Osteocyte (in vitro differentiated cells): ENCODE results near the gene LENG8. TPM values are rescaled to one million over a fixed set of nuclear protein-coding genes. Genes with fewer than 3 reads are reported as not detected.
A peak's percentile ranks its signal among the peaks of the same experiment; 100 is the strongest.
"Not testable (repeated sequence)": the region's sequence is repeated elsewhere in the genome, so short reads cannot be mapped to it uniquely, and the experiment has no call there.

ENCODE experiments used
- DNase-seq: peaks from one replicate; pipeline ENCODE4 v3.0.0; 2021; ENCODE audit warnings: mixed read lengths; ENCODE audit not compliant: unreplicated experiment; ENCODE audit errors: extremely low spot score
- H3K27ac Mint-ChIP-seq: one replicate; pipeline ENCODE4 v1.8.0; 2021; ENCODE audit warnings: mild to moderate bottlenecking, mixed read lengths; ENCODE audit not compliant: unreplicated experiment
- H3K27me3 Mint-ChIP-seq: one replicate; pipeline ENCODE4 v1.8.0; 2021; ENCODE audit warnings: mixed read lengths; ENCODE audit not compliant: unreplicated experiment
- H3K36me3 Mint-ChIP-seq: one replicate; pipeline ENCODE4 v1.8.0; 2021; ENCODE audit warnings: mixed read lengths; ENCODE audit not compliant: unreplicated experiment
- H3K4me1 Mint-ChIP-seq: one replicate; pipeline ENCODE4 v1.8.0; 2021; ENCODE audit warnings: mixed read lengths; ENCODE audit not compliant: unreplicated experiment
- H3K4me3 Mint-ChIP-seq: one replicate; pipeline ENCODE4 v1.8.0; 2021; ENCODE audit warnings: mild to moderate bottlenecking, moderate library complexity, mixed read lengths; ENCODE audit not compliant: unreplicated experiment
- H3K9me3 Mint-ChIP-seq: one replicate; pipeline ENCODE4 v1.8.0; 2021; ENCODE audit warnings: mixed read lengths; ENCODE audit not compliant: unreplicated experiment
- total RNA-seq: library from RNA; stranded (reverse); gene quantifications from 2 replicates; pipeline ENCODE4 v1.2.1, GENCODE V29; 2021
- TF ChIP-seq, protein P1 (sequence below): fragments of 200-600 bp; sonication (generic); IDR thresholded peaks from 2 replicates; pipeline ENCODE4 v1.5.0; 2021; ENCODE audit warnings: antibody characterized with exemption, mild to moderate bottlenecking, moderate library complexity

The LENG8 gene
- total RNA-seq, 1 donor from 2014 or later: 192 TPM

DNA sequence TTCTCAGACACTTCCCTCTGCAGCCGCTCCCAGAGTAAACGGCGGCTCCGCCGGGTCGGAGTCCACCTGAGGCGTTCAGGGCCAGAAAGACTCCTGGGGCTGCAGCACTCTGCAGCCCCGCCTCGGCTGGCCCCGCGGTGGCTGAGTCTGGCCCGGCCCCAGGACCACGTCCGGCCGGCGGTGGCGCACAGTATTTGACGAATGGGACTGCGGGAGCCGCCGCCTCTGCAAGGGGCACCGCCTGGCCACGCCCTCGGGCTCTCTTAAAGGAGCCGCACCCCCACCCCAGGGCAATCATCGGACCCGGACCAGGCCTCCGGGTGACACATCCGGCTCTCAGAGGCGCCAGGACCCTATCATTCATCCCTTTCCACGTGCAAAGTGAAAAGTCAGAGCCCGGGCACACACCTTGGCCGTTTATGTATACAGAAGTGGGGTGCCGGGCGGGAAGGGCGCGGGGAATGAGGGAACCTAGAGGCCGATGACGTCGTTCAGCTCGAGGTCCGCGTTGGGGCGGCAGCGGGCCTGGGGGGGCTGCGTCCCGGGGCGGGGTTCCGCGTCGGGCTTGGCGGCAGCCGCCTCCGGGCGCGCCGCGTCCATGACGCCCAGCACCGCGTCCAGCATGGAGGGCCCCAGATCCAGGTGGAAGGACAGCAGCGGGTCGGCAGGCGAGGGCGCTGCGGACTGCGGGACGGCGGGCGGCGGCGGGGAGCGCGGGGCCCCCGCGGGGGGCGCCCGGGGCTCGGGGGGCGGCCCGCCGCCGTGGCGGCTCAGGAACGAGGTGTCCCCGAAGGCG lies 15.8 kb downstream of the LENG8 start:
- peak; percentile 95 for DNase-seq
- Mint-ChIP-seq H3K27ac (peak overlapping the region; percentile 98), H3K4me3 (peak overlapping the region; percentile 82), H3K9me3 (no peaks in the 10 kb centered on the region), H3K36me3 (peaks cover 10% of the 10 kb centered on the region), H3K27me3 (no peaks in the 10 kb centered on the region), H3K4me1 (peaks cover 30% of the 10 kb centered on the region)
- TF ChIP-seq, protein P1, sequence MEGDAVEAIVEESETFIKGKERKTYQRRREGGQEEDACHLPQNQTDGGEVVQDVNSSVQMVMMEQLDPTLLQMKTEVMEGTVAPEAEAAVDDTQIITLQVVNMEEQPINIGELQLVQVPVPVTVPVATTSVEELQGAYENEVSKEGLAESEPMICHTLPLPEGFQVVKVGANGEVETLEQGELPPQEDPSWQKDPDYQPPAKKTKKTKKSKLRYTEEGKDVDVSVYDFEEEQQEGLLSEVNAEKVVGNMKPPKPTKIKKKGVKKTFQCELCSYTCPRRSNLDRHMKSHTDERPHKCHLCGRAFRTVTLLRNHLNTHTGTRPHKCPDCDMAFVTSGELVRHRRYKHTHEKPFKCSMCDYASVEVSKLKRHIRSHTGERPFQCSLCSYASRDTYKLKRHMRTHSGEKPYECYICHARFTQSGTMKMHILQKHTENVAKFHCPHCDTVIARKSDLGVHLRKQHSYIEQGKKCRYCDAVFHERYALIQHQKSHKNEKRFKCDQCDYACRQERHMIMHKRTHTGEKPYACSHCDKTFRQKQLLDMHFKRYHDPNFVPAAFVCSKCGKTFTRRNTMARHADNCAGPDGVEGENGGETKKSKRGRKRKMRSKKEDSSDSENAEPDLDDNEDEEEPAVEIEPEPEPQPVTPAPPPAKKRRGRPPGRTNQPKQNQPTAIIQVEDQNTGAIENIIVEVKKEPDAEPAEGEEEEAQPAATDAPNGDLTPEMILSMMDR: no peak

- DNase-seq: no peak
- peak overlapping the region; percentile 69 for H3K27ac Mint-ChIP-seq
- H3K27me3 Mint-ChIP-seq: no peaks in the 10 kb centered on the region
- TF ChIP-seq, protein P1: no peak
- peaks cover 37% of the 10 kb centered on the region for H3K4me1 Mint-ChIP-seq
- no peaks in the 10 kb centered on the region for H3K9me3 Mint-ChIP-seq
- H3K36me3 Mint-ChIP-seq: peaks cover 12% of the 10 kb centered on the region
- peak overlapping the region; percentile 26 for H3K4me3 Mint-ChIP-seq
Observed at GRCh38 chr19:54465426-54466109, 16.6 kb downstream of the LENG8 start.

DNA sequence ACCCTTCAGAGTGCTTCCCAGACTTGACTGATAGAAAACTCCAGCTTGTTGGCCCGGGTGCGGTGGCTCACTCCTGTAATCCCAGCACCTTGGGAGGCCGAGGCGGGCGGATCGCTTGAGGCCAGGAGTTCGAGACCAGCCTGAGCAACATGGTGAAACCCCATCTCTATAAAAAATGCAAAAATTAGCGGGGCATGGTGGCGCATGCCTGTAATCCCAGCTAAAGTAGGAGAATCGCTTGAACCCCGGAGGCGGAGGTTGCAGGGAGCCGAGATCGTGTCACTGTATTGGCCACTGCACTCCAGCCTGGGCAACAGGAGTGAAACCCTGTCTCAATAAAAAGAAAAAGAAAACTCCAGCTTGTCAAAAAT lies 17.1 kb downstream of the LENG8 start:
- not testable (repeated sequence) for H3K27me3 Mint-ChIP-seq, H3K9me3 Mint-ChIP-seq, DNase-seq
- peak overlapping the region; percentile 26 for H3K4me3 Mint-ChIP-seq
- peaks cover 12% of the 10 kb centered on the region for H3K36me3 Mint-ChIP-seq
- H3K4me1 Mint-ChIP-seq: peaks cover 40% of the 10 kb centered on the region
- peak overlapping the region; percentile 69 for H3K27ac Mint-ChIP-seq

DNA sequence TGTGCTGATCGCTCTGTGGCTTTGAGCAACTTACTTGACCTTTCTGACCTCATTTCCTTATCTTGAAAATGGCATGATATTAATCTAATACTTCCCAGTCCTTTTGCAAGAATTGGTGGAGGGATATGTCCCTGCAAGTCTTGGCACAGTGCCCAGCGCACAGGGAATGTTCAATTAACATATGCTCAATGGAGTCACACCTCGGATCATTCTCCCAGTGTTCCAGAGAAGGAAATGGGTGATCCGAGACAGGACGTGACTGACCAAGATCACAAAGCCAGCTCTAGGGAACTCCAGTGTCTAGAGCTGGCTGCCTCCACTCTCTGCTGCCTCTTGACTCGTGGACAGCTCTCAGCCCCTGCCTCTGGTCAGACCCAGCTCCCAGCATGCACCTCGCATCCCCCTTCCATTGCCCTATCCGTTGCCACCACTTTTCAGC lies 20.5 kb downstream of the LENG8 start:
- TF ChIP-seq, protein P1: no peak
- peaks cover 12% of the 10 kb centered on the region for H3K36me3 Mint-ChIP-seq
- no peaks in the 10 kb centered on the region for H3K27me3 Mint-ChIP-seq
- DNase-seq: no peak
- no peak overlapping the region for H3K4me3 Mint-ChIP-seq
- H3K27ac Mint-ChIP-seq: no peak overlapping the region
- peaks cover 35% of the 10 kb centered on the region for H3K4me1 Mint-ChIP-seq
- H3K9me3 Mint-ChIP-seq: no peaks in the 10 kb centered on the region

DNA sequence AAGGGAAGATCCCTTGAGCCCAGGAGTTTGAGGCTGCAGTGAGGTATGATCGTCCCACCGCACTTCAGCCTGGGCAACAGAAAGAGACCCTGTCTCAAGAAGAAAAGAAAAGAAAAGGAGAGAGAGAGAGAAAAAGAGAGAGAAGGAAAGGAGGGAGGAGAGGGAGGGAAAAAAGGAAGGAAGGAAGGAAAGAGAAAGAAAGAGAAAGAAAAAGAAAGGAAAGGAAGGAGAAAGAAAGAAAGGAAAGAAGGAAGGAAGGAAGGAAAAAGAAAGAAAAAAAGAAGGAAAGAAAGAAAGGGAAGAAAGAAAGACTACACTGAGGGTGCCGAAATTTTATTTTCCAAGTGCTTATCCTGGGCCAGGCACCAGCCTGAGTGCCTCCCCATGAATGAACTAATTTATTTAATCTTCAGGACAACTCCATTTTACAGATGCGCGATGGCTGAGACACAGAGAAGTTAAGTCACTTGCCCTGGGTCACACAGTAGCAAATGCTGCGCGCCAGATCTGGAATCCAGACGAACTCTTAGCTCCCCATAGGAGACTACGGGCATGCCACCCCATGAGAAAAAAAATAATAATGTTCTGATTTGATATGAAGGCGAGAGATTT lies 21.4 kb downstream of the LENG8 start:
- Mint-ChIP-seq H3K4me1 (peaks cover 32% of the 10 kb centered on the region), H3K27me3 (no peaks in the 10 kb centered on the region), H3K36me3 (peaks cover 10% of the 10 kb centered on the region), H3K4me3 (peak overlapping the region; percentile 82), H3K27ac (peak overlapping the region; percentile 68), H3K9me3 (no peaks in the 10 kb centered on the region)
- DNase-seq: no peak
- TF ChIP-seq, protein P1: no peak
